Left ventricle myocardium inferior (tissue), 1 donor: ENCODE data around the gene GAMT. TPM values are rescaled to one million over a fixed set of nuclear protein-coding genes. Genes with fewer than 3 reads are reported as not detected.

Experiments
- DNase-seq: peaks from one replicate; pipeline ENCODE4 v3.0.0-alpha.2; 2020
- H3K27ac ChIP-seq: fragments of 200-600 bp; replicated peaks from 2 replicates; pipeline ENCODE4 v1.8.0; 2021
- H3K27me3 ChIP-seq: fragments of 200-600 bp; 2 replicates; pipeline ENCODE4 v1.8.0; 2021; ENCODE audit warnings: low read depth
- H3K36me3 ChIP-seq: fragments of 200-600 bp; 2 replicates; pipeline ENCODE4 v1.8.0; 2021
- H3K4me1 ChIP-seq: fragments of 200-600 bp; 2 replicates; pipeline ENCODE4 v1.8.0; 2021
- H3K4me3 ChIP-seq: fragments of 200-600 bp; 2 replicates; pipeline ENCODE4 v1.8.0; 2021; ENCODE audit warnings: mild to moderate bottlenecking, moderate library complexity
- H3K9me3 ChIP-seq: fragments of 200-600 bp; replicated peaks from 2 replicates; pipeline ENCODE4 v1.8.0; 2021
- CTCF ChIP-seq: fragments of 200-600 bp; IDR thresholded peaks from 2 replicates; pipeline ENCODE4 v1.8.0; 2021; ENCODE audit warnings: antibody characterized with exemption, mild to moderate bottlenecking, borderline replicate concordance
- intact Hi-C: fragments of 100-400 bp; cut with micrococcal nuclease; formaldehyde crosslinking; loops from one replicate; pipeline ENCODE4 v1.11.0; 2022
- total RNA-seq: library from RNA; stranded (reverse); fragmentation: NEBNext Ultra II Directional; extraction: Animal tissue kit (Norgen Biotek cat#: 25700); gene quantifications from one replicate; pipeline ENCODE4 v1.2.1, GENCODE V29; 2021
- donor health status: DM: no; HTN: yes; CAD: no; lungs with severe emphysema.

Gene GAMT
- total RNA-seq, 1 donor from 2014 or later = 77.0 TPM

- Histone ChIP-seq H3K4me3 (no peak overlapping the region), H3K4me1 (peaks cover 73% of the 10 kb centered on the region), H3K9me3 (no peaks in the 10 kb centered on the region), H3K36me3 (peaks cover 43% of the 10 kb centered on the region), H3K27me3 (no peaks in the 10 kb centered on the region), H3K27ac (peak overlapping the region; percentile 71)
- no peak for DNase-seq
- TF ChIP-seq CTCF = no peak
- intact Hi-C loops = no loop called here
Observed at GRCh38 chr19:1417681-1418495, 16.5 kb upstream of the GAMT start.

- no peak for TF ChIP-seq CTCF
- Histone ChIP-seq H3K9me3 (no peaks in the 10 kb centered on the region), H3K27me3 (no peaks in the 10 kb centered on the region), H3K4me3 (no peak overlapping the region), H3K36me3 (peaks cover 38% of the 10 kb centered on the region), H3K4me1 (peaks cover 78% of the 10 kb centered on the region), H3K27ac (no peak overlapping the region)
- intact Hi-C loops = no loop called here
- DNase-seq = no peak
Observed at GRCh38 chr19:1417145-1417544, 15.8 kb upstream of the GAMT start.

- Histone ChIP-seq H3K4me1 (peaks cover 84% of the 10 kb centered on the region), H3K36me3 (peaks cover 29% of the 10 kb centered on the region), H3K9me3 (no peaks in the 10 kb centered on the region), H3K4me3 (peak overlapping the region; percentile 46), H3K27ac (peak overlapping the region; percentile 80), H3K27me3 (no peaks in the 10 kb centered on the region)
- no peak for TF ChIP-seq CTCF
- no peak for DNase-seq
- intact Hi-C loops = no loop called here
Observed at GRCh38 chr19:1416014-1416841, 14.9 kb upstream of the GAMT start.

GRCh38 chr19:1412995-1413800 lies 11.9 kb upstream of the GAMT start:
- H3K4me1 ChIP-seq = peaks cover 100% of the 10 kb centered on the region
- no peak for DNase-seq
- H3K9me3 ChIP-seq = no peaks in the 10 kb centered on the region
- no peak for TF ChIP-seq CTCF
- H3K36me3 ChIP-seq = peaks cover 10% of the 10 kb centered on the region
- H3K27me3 ChIP-seq = no peaks in the 10 kb centered on the region
- intact Hi-C loops = no loop called here
- peak overlapping the region; percentile 14 for H3K27ac ChIP-seq
- H3K4me3 ChIP-seq = no peak overlapping the region

GRCh38 chr19:1412323-1412923 lies 11.1 kb upstream of the GAMT start:
- peaks cover 97% of the 10 kb centered on the region for H3K4me1 ChIP-seq

More at GRCh38 chr19:1412323-1412923, 11.1 kb upstream of the GAMT start:
- no peak for TF ChIP-seq CTCF
- H3K36me3 ChIP-seq = peaks cover 10% of the 10 kb centered on the region
- no peaks in the 10 kb centered on the region for H3K9me3 ChIP-seq
- peak overlapping the region; percentile 96 for H3K27ac ChIP-seq
- no peak for DNase-seq
- no peak overlapping the region for H3K4me3 ChIP-seq
- intact Hi-C loops = no loop called here
- H3K27me3 ChIP-seq = no peaks in the 10 kb centered on the region
